GM12892 (cell line): Measurements from ENCODE around the gene RNF225.

Source experiments
- POLR2A ChIP-seq: IDR thresholded peaks from 2 replicates; pipeline ENCODE4 v1.6.1; 2011; ENCODE audit warnings: low read depth, low read length, control low read depth
- POLR2AphosphoS5 ChIP-seq: IDR thresholded peaks from 2 replicates; pipeline ENCODE4 v1.6.1; 2011; ENCODE audit warnings: low read depth, low read length, control low read depth
- TAF1 ChIP-seq: IDR thresholded peaks from 2 replicates; pipeline ENCODE4 v1.6.1; 2011; ENCODE audit warnings: low read depth, mild to moderate bottlenecking, control low read depth, low read length, borderline replicate concordance

- TF ChIP-seq POLR2A (no peak), POLR2AphosphoS5 (no peak), TAF1 (no peak)
Observed at GRCh38 chr19:58351990-58352755, 43.3 kb upstream of the RNF225 start.
